Mammary epithelial cell (primary cell): Measurements from ENCODE around the gene CSNK1G1.

ENCODE experiments used
- EZH2 ChIP-seq: IDR thresholded peaks from 2 replicates; pipeline ENCODE4 v1.6.1; 2012; ENCODE audit warnings: low read length, inconsistent platforms, borderline replicate concordance
- TF ChIP-seq, protein P1 (sequence below), 2 donors: IDR thresholded peaks in 1 of 2; conservative IDR thresholded peaks in 1 of 2; 2 replicates each; pipeline ENCODE4 v1.5.1; 2011 to 2012; ENCODE audit warnings: inconsistent platforms in 2 of 2, low read length in 2 of 2, mild to moderate bottlenecking in 2 of 2, control low read depth in 1 of 2, low read depth in 1 of 2; ENCODE audit not compliant: insufficient read depth in 1 of 2; ENCODE audit errors: extremely low read depth in 1 of 2

DNA sequence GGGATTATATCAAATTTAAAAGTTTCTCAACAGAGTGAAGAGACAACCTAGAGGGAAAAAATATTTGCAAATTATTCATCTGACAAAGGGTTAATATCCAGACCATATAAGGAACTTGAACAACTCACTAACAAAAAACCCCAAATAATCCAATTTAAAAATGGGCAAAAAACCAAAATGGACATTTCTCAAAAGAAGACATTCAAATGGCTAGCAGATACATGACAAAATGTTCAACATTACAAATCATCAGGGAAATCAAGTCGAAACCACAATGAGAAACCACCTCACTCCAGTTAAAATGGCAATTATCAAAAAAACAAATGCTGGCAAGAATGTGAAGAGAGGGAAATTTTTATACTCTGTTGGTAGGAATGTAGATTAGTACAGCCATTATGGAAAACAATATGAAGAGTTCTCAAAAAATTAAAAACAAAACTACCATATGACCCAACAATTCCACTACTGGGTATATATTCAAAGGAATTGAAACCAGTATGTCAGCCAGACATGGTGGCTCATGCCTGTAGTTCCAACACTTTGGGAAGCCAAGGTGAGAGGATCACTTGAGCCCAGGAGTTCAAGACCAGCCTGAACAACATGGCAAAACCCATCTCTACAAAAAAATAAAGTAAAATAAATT is 88.5 kb downstream of the CSNK1G1 start:
- TF ChIP-seq, protein P1, sequence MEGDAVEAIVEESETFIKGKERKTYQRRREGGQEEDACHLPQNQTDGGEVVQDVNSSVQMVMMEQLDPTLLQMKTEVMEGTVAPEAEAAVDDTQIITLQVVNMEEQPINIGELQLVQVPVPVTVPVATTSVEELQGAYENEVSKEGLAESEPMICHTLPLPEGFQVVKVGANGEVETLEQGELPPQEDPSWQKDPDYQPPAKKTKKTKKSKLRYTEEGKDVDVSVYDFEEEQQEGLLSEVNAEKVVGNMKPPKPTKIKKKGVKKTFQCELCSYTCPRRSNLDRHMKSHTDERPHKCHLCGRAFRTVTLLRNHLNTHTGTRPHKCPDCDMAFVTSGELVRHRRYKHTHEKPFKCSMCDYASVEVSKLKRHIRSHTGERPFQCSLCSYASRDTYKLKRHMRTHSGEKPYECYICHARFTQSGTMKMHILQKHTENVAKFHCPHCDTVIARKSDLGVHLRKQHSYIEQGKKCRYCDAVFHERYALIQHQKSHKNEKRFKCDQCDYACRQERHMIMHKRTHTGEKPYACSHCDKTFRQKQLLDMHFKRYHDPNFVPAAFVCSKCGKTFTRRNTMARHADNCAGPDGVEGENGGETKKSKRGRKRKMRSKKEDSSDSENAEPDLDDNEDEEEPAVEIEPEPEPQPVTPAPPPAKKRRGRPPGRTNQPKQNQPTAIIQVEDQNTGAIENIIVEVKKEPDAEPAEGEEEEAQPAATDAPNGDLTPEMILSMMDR (conservative IDR thresholded peaks at IDR 0.05 in 1 of 2, IDR thresholded peaks at IDR 0.05 in 1 of 2; ENCODE audit: extremely low read depth in 1 of 2, insufficient read depth in 1 of 2, low read depth in 1 of 2, low read length in 2 of 2): no peak
- TF ChIP-seq EZH2: no peak
